NCI-H1436 treated with DMSO at 0.1 percent for 48 hours (cell line): ENCODE measurements around the gene AHCYL1.
A peak's percentile ranks its signal among the peaks of the same experiment; 100 is the strongest.
"Not testable (repeated sequence)": the region's sequence is repeated elsewhere in the genome, so short reads cannot be mapped to it uniquely, and the experiment has no call there.

Source experiments
- DNase-seq: peaks from one replicate; lab custom pipeline; 2025; lab: John Stamatoyannopoulos, UW

Gene AHCYL1

GRCh38 chr1:110002695-110003094, 18.1 kb downstream of the AHCYL1 start:
- DNase-seq = no peak

- DNase-seq = no peak
Measured at GRCh38 chr1:110003747-110004428, 19.3 kb downstream of the AHCYL1 start.

- DNase-seq = no peak
Measured at GRCh38 chr1:110004583-110004982, 20.0 kb downstream of the AHCYL1 start.

DNA sequence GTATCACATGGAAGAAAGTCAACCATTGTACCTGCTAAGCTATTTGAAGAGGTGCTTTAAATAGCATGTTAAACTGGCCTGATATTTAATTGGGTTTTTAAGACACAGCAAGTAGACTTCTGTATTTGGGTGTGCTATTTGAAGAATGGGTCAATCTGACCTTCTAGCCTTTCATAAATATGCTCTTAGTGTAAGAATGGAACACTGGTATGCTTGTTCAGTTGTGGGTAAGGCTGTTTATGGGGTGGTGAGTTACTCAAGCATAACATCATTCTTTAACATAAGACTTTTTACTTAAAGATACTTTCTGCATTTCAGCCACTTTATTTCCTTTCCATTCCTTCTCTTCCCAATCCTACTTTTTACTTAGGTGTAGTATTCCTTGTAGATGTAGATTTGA, 21.4 kb downstream of the AHCYL1 start:
- no peak for DNase-seq

DNA sequence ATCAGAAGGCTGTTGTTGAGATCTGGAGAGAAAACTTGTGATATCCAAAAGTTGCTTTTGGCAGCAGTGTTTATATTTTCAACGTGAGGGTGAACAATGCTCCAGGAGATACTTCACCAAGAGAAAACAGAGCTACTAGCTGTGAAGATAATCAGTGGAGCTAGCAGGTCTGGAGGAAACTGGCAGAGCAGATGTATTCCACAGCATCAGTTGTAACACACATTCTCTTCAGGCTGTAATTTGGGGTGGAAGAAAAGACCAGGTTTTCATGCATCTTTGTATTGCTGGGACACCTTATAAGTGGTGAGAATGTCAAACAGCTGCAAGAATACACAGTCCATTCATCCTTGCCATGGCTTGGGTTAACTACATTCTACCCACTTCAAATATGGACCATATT, 22.0 kb downstream of the AHCYL1 start:
- DNase-seq = no peak

DNA sequence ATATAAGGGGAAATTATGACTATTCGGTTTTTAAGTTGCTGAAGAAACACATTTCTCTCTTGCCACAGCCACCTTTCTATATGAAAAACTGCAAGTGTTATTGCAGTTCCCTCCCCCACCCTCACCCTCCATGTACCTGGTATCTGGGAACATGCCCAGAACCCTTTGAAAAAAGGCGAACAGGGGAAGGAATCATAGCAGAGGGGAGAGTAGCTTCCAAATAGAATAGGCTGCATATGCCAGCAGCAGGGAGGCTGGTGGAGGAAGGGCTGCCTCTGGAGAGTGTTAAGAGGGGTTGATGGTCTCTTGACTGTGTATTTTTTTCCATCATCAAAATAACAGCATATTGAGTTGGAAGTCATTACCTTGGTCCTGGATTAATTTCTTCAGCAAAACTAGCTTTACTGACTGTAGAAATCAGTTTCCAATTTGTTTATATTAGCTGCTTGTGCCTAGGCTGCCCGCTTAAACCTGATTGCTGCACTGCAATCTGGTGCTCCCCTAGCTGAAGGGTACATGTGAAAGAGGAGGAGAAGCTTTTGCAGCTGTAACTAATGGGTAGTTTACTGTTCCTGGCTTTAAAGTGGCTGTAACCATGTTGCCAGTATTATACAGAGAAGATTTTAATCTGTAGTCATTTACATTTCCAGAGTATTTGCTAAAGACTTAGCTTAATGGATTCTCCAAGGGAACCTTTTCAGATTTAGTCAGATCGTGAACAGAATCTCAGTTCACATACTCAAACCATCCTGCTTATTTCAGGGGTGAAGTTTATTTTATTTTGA, 22.7 kb downstream of the AHCYL1 start:
- peak; percentile 27 for DNase-seq

DNA sequence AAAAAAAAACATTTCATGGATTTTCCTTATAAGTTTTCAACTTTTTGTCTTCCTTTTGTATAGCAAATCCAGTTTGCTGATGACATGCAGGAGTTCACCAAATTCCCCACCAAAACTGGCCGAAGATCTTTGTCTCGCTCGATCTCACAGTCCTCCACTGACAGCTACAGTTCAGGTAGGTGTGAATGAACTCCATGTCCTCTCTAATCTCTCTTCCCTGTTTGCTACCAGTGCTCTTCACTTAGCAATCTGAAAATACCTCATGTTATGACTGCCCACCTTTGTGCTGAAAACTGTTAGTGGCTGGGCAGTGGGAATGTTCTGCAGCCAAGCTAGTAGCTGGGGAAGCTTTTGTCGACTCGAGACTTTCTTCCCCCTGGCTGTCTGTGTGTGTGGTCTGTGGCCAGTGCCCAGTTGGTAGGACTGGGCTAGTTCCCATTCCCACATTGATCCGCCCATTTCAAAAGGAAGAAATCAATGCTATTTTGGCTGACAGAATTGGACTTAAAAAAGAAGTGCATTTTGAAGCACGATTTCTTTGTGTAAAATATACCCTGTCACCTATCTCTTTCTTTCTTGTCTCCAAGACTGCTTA, 24.5 kb downstream of the AHCYL1 start:
- DNase-seq = no peak

DNA sequence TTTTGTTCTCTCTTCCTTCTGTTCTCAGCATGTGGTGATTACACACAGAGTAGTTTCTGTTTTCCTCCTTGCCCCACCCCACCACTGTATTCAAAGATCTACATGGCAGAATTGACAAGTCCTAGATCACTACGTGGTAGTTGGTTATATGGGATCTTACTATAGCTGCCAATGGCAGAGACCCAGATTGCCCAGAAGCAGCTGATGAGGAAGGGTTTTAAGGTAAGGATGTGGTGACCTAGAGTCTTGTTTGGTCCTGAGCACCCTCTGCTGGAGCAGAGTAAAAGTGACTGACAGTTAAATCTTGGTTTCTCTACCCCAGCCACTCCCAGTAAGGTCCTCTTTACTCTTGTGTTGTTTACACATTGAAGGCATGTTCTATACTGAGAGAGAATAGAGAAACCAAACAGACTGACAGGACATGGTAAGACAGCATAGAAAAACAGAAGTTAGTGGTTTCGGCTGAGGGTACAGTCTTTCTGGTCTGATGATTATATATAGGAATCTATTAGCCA, 27.0 kb downstream of the AHCYL1 start:
- DNase-seq = no peak

GRCh38 chr1:110012100-110012780, 27.7 kb downstream of the AHCYL1 start:
- DNase-seq = no peak

- no peak for DNase-seq
Measured at GRCh38 chr1:110017792-110018191, 33.2 kb downstream of the AHCYL1 start.

DNA sequence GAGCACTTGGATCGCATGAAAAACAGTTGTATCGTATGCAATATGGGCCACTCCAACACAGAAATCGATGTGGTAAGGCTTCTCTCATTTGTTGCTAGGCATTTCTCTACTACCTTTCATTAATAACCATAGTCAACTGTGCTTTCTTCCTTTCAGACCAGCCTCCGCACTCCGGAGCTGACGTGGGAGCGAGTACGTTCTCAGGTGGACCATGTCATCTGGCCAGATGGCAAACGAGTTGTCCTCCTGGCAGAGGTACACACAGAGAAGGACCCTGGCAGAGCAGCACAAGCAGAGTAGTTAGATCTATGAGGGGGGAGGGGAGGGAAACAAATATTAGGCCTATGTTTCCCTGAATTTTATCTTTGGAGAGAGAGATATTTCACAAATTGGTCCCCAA, 33.8 kb downstream of the AHCYL1 start:
- no peak for DNase-seq

- DNase-seq = no peak
Measured at GRCh38 chr1:110019770-110020169, 35.2 kb downstream of the AHCYL1 start.

GRCh38 chr1:110021285-110021684, 36.7 kb downstream of the AHCYL1 start:
- no peak for DNase-seq

DNA sequence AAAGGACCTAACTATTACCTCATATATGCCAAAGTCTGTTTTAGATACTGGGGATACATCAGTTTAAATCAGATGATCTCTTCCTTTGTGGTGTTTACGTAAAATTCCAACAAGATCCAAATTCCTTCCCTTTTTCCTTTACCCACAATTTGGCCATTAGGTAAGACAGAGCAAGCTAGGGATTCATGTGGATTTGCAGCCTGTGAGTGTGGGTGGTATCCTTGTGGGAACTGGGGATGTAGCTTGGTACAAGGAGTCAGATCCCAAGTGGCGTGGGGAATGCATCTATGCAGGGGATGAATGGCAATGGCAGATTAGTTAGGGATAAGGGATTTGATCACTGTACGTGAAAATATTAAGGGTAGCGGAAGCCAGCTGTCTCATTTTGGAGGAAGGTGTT, 40.0 kb downstream of the AHCYL1 start:
- DNase-seq = no peak

DNA sequence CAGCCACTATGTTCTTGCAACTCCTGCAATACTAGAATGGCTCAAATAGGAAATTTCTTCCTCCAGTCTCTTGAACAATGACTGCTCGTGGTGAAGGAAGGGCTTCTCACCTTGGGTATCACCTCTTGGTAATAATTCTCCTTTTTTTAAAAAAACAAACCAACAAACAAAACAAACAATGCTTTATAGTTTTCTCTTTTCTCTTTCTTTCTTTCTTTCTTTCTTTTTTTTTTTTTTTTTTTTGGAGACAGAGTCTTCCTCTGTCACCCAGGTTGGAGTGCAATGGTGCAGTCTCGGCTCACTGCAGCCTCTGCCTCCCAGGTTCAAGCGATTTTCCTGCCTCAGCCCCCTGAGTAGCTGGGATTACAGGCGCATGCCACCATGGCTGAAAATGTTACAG, 46.1 kb downstream of the AHCYL1 start:
- DNase-seq = not testable (repeated sequence)

GRCh38 chr1:110032327-110032726, 47.8 kb downstream of the AHCYL1 start:
- no peak for DNase-seq

DNA sequence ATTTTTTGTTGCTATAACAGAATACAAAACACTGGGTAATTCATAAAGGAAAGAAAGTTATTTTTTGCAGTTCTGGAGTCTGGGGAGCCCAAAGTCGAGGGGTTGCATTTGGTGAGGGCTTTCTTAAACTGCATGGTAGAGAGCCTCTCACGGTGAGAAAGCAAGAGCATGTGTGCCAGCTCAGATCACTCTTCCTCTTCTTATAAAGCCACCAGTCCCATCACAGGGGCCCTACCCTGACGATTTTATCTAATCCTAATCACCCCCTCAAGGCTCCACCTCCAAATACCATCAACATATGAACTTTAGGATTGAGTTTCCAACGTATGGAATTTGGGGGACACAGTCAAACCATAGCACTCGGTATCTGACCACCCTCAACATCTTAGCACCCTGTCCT, 48.9 kb downstream of the AHCYL1 start:
- no peak for DNase-seq

- no peak for DNase-seq
Measured at GRCh38 chr1:110034040-110034450, 49.5 kb downstream of the AHCYL1 start.

- peak; percentile 80 for DNase-seq
Measured at GRCh38 chr1:110034451-110035235, 50.1 kb downstream of the AHCYL1 start, which contains the start of gene STRIP1. TSS of gene STRIP1 (plus strand) at chr1:110034624. CDS start at chr1:110034638, 14 bp downstream.

DNA sequence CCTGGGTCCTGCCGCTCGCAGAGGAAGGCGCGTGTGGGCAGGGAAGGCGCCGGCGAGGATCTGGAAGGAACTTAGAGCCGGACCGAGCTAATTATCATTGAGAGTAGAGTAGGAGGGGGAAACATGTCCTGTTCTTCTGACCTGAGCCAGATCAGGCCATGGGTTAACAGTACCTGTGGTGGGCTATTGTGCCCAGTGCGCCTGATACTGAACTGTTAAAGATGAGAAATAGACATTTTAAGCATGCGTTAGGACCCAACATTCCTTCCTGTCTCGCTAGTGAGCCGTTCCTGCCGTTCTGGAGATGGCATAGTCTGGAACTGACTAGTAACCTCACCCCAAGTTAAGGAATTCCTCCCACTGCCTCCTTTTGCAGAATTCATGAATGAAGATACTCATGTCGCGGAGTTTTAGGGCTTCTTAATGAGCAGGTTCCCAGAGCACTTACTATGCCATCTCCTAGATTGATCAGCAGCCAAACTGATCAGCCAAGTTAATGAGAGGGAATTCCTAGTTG, 50.7 kb downstream of the AHCYL1 start:
- DNase-seq = no peak

GRCh38 chr1:110038271-110038670, 53.7 kb downstream of the AHCYL1 start:
- no peak for DNase-seq
